GM21576 (cell line): Measurements from ENCODE around the gene POU1F1.
A peak's percentile ranks its signal among the peaks of the same experiment; 100 is the strongest.
"Not testable (repeated sequence)": the region's sequence is repeated elsewhere in the genome, so short reads cannot be mapped to it uniquely, and the experiment has no call there.

Source experiments
- ATAC-seq: cut with Tn5 transposase; IDR thresholded peaks from one replicate; pipeline ENCODE4 v1.9.1; 2021; ENCODE audit warnings: mild to moderate bottlenecking, moderate library complexity; ENCODE audit not compliant: unreplicated experiment

POU1F1 gene

GRCh38 chr3:87260270-87260669, 16.1 kb downstream of the POU1F1 start:
- no peak for ATAC-seq

DNA sequence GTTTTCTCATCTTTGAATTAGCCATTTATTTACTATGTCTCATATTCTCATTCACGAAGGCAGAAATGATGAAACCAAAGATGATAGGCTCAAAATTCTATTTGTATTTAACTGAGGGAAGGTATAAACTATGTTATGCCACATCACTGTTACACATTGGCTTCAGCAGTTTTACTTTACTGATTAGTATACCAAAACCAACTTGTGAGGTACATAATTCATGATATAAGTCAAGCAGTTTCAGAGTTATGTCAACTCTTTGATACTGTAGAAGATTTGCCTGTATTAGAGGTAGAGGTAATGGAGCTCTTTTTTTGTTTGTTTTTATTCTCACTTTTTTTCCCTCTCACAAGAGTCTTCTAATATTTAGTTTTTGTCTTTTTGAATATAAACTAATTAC, 26.4 kb downstream of the POU1F1 start:
- no peak for ATAC-seq

GRCh38 chr3:87248831-87249230, 27.6 kb downstream of the POU1F1 start:
- ATAC-seq, result no peak

- not testable (repeated sequence) for ATAC-seq
Measured at GRCh38 chr3:87248231-87248630, 28.2 kb downstream of the POU1F1 start.

DNA sequence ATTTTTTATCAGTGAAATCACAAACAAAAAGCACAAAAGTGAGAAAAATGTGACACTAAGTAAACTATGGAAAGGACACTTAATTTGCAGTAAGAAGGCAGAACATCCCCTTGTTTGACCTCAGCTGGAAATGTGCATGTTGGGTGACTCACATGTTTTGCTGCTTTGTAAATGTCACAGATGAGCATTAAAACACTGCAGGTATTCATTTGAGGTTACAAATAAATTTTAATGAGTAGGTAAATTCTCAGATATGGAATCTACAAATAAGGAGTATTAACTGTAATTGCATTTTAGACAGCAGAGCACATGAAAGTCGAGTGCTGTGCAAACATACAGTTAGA, 29.0 kb downstream of the POU1F1 start:
- no peak for ATAC-seq

DNA sequence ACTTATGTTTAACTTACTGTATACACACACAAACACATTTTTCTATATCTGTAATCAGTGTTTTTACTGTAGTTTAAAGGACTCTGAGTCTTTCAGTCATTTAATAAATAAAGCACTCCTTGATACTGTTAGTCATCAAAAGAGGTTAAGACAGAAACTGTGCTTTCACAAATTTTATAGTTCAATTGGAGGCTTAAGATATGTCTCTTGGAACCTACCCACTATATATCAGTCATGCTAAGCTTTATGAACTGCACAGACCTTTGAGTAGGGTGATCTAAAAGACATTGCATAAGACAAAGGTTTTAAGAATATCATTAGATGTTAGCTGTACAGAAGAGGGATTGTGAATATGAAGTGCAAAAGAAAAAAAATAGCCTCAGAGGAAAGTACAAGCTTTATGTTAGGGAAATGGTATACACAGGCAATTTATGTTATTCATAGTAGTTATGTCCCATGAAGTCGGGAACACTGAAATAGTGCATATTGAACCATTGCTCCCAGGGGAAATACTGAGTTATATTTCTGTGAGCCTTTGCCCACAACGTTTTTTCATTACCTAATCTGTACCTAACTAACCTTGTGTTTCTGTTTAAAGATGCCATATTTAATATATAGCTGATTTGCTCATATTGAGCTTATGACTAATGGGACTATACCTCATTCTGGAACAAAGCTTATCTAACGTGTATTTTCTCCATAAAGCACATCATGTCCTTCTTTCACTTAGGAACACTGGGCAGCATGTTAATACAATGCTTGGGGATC, 29.5 kb downstream of the POU1F1 start:
- no peak for ATAC-seq

DNA sequence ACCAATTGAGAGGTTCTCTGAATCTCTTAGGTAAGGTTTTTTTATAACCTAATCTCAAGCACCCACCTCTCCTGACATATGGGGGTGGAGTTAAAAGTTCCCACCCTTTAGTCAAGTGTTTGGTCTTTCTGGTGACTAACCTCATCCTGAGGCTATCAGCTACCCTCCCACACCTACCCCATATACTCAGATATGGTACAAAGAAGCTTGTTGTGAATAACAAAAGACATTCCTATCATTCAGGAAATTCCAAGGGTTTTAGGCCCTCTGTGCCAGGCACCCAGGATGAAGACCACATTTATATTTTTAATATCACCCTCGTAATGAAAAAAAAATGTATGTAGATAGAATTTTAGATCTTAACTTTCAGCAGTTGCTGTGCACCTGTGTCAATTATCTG, 40.3 kb downstream of the POU1F1 start:
- ATAC-seq, result no peak

DNA sequence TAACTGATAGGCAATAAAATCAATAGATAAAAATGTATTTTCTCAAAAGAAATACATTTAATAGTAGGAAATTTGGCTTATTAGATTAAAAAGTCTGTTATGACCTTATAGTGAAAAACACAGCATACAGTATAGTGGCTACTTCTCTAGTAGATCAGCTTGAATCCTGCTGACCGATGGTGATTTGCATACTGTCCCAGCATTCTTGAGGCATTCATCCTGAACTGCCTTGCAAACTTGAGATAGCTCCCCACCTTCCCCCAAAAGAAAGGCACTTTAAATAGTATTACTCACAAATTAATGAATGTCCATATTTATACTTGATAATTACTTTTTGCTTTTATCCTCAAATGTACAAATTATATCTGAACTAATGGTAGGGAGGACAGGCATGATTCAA, 42.6 kb downstream of the POU1F1 start:
- no peak for ATAC-seq

DNA sequence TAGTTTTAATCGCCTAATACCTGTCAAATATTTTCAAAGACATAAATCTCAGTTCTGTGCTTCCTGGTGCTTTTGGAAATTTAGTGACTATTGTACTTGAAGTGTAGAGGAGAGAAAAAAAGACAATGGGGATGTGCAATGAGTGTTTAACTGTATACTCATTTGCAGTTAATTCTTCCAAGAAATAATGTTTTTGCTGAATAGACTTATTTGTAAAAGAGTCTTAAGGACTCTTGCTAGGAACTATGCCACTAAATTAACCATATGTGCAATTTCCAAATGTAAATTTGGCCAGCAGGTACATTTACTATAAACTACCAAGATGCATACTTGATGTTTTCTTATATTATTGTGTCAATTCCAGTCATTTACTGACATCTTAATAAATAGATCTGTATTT, 47.3 kb downstream of the POU1F1 start:
- ATAC-seq, result no peak

GRCh38 chr3:87228316-87228715, 48.1 kb downstream of the POU1F1 start:
- no peak for ATAC-seq

GRCh38 chr3:87227835-87228144, 48.6 kb downstream of the POU1F1 start:
- peak; percentile 11 for ATAC-seq

GRCh38 chr3:87227104-87227834, 49.1 kb downstream of the POU1F1 start, which contains the start of gene CHMP2B:
Gene CHMP2B, plus strand, starts transcription at chr3:87227309. Its CDS starts 214 bp downstream, at chr3:87227523.
- peak; percentile 94 for ATAC-seq

DNA sequence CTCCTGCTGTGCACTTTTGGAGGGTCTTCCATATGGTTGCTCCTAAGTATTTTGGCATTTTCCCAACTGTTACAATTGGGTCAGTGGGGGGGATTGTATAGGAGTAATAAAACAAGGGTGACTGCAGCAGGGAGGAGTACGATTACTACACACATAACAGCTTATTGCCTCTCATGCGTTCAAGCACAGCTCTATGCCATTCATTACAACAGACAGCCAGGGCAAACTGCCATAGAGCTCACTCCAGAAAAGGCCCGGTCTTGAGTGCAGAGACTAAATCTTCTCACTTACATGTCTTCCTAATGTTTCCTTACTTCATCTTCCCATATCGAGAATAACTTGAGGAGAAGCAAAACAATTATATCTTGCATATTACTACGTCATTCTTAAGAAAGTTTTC, 50.7 kb downstream of the POU1F1 start:
- no peak for ATAC-seq

GRCh38 chr3:87219611-87220010, 56.8 kb downstream of the POU1F1 start:
- ATAC-seq, result no peak

DNA sequence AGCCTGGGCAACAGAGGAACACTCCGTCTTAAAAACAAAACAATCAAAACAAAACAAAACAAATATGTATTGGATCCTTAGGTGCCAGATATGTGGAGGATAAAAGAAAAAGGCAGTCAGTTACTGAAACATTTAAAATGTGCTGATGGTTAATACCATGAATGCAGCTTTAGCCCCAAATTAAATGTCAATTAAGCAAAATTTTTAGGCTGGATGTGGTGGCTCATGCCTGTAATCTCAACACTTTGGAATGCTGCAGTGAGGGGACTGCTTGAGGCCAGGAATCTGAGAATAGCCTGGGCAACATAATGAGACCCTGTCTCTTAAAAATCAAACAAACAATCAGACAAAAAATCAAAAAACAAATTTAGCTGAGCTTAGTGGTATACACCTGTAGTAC, 57.8 kb downstream of the POU1F1 start:
- ATAC-seq, result no peak
